LHCN-M2 (cell line): ENCODE measurements around the gene GNAT3. TPM values are rescaled to one million over a fixed set of nuclear protein-coding genes. Genes with fewer than 3 reads are reported as not detected.
A peak's percentile ranks its signal among the peaks of the same experiment; 100 is the strongest.

ENCODE experiments used
- DNase-seq: peaks from one replicate; pipeline ENCODE4 v3.0.0-alpha.2; 2012; ENCODE audit warnings: low read depth
- polyA plus RNA-seq: library from polyadenylated mRNA; unstranded; fragments of >200 nt; gene quantifications from one replicate; pipeline ENCODE4 v1.2.1, GENCODE V29; 2012; ENCODE audit warnings: missing spikeins
- total RNA-seq: library from RNA; depleted of rRNA; stranded (reverse); fragments of >200 nt; gene quantifications from 2 replicates; pipeline ENCODE4 v1.2.3, GENCODE V29; 2014; rRNA removed

The GNAT3 gene
- total RNA-seq = not detected in 2 replicates
- not detected for polyA plus RNA-seq

GRCh38 chr7:80511964-80512363 is at the start of gene GNAT3:
GNAT3 (minus strand) TSS chr7:80512064; CDS start chr7:80511926, 138 bp downstream.
- no peak for DNase-seq

DNA sequence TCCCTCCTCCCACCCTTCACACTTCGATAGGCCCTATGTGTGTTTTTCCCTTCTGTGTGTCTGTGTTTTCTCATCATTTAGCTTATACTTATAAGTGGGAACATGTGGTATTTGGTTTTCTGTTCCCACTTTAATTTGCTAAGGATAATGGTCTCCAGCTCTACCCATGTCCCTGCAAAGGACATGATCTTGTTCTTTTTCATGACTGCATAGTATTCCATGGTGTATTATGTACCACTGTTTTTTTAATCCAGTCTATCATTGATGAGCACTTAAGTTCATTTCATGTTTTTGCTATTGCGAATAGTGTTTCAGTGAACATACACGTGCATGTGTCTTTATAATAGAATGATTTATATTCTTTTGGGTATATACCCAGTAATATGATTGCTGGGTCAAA is 46.3 kb upstream of the GNAT3 start:
- no peak for DNase-seq

GRCh38 chr7:80552031-80552694 is 40.3 kb upstream of the GNAT3 start:
- DNase-seq = peak; percentile 61

- no peak for DNase-seq
Observed at GRCh38 chr7:80550005-80550404, 38.1 kb upstream of the GNAT3 start.

DNA sequence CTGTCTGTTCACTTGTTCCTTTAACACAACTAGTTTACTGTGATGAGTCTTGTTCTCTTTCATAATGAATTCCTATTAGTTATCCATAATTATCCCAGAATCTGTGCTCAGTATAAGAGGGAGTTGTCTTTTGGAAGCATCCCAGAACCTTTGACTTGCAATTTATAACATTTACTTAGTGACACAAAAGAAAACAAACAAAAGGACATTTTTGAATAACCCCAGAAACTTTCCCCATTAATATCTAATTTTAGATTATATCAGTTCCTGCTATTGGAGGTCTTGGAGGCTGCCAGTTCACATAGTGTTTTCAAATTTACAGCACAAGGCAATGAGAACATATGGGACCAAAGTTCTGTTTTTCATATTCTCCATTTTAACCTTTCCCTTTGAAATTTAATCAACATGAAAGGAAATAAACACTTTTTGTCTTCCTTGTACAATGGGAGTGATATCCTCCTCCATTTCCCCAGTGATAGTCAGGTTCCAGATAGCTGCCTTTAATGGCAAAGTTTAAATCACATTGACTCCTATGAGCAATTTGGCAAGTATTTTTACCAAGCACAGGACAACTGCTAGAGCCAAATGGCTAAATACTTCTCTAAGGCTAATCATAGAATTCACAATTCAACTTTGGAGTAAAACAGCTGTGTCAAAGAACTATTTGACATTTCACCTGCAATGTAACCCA is 37.1 kb upstream of the GNAT3 start:
- DNase-seq = no peak

- DNase-seq = peak; percentile 90
Observed at GRCh38 chr7:80542398-80542797, 30.5 kb upstream of the GNAT3 start.

DNA sequence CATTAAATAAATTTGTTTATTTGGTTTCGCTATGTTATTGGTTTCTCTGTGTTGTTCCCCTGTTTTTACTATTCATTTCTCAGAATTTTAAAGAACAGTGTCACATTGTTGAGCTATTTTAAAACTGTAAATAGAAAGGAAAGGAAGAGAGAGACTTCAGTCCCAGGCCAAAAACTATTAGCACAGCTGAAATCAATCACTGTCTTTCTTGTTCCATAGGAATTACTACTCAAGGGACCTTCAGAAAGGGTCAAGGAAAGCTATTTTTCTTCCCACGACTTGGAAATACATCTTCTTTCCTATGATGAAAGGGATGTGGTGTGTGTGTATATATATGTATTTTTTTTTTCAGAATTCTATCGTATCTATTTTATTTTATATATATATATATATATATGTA is 29.0 kb upstream of the GNAT3 start:
- DNase-seq = no peak

DNA sequence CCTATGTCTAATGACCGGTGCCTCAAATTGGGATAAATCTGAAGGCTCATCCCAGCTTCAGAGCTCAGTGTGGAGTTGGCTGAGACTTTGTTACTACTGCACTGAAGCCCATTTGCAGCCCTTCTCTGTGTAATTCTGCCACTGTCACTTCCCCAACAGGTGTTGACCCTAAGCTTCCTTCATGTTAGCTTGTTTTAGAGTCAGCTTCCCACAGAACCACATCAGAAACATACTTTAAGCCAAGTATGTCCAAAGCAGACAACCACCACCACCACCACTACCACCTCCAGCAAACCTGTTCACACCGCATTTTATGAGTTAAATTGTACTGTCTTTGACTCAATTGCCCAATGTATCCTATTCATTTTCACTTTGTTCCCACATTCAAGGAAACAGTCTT is 25.2 kb upstream of the GNAT3 start:
- peak; percentile 41 for DNase-seq

- DNase-seq = no peak
Observed at GRCh38 chr7:80536426-80536825, 24.6 kb upstream of the GNAT3 start.

DNA sequence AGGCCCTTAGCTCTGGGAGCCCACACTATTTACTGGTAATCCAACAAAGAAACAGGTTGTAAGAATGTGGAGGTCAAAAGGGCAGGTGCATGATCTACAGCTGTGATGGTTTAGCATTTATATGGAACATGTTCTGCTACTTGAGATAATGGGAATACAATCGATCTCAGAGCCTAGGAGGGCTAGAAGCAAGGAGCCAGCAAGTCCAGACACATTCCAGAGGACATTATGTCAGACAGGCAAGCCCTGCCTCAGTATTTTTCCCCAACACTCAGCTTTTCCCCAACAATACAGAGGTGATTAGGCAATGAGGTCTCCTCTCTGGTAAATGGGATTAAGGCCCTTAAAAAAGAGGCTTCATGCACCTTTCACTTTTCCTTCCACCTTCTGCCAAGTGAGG is 21.4 kb upstream of the GNAT3 start:
- no peak for DNase-seq

DNA sequence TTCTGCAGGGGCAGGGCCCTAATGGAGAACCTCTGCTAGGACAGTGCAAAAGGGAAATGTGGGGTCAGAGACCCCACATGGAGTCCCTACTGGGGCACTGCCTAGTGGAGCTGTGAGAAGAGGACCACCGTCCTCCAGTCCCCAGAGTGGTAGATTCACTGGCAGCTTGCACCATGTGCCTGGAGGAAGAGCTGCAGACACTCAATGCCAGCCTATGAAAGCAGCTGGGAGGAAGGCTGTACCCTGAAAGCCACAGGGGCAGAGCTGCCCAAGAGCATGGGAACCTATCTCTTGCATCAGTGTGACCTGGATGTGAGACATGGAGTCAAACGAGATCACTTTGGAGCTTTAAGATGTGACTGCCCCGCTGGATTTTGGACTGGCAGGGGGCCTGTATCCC is 20.3 kb upstream of the GNAT3 start:
- DNase-seq = no peak

- DNase-seq = peak; percentile 55
Observed at GRCh38 chr7:80530136-80530535, 18.3 kb upstream of the GNAT3 start.

- DNase-seq = no peak
Observed at GRCh38 chr7:80529362-80529761, 17.5 kb upstream of the GNAT3 start.

- no peak for DNase-seq
Observed at GRCh38 chr7:80528689-80529088, 16.8 kb upstream of the GNAT3 start.

DNA sequence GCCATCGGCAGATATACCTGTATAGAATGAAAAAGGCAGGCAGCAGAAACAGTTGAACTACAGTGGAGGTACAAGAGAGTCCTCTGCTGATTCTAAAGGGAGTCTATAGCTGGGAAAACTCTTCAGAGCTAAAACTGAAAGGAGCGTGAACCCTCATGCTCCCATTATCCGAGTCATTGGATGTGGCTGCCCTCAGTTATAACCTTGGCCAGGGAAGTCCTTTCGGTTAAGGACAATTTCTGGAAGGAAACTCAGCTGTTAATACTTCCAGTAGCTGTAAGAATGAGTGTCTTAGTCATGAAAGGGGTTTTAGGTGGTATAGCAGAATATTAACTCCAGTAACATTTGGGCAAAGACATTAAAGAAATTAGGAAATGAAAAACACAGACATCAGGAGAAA is 14.6 kb upstream of the GNAT3 start:
- no peak for DNase-seq

- no peak for DNase-seq
Observed at GRCh38 chr7:80524693-80525092, 12.8 kb upstream of the GNAT3 start.

DNA sequence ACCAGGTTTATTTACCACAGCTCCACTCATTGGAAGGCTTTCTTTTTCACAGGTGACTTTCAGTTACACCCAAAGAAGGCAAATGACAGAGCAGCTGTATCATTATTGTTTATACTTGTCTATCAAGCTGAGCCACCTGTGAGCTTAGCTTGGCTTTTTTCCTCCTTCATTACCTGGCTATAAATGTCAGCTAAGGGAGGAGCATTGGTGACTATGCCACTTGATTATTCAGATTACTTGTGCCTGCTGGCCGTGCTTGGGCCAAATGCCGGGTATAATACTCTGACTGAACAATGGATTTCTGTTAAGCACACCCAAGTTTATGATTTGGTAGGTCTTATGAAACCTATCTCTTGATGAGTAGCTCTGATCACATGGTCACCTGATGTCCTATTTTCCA is 9.9 kb upstream of the GNAT3 start:
- no peak for DNase-seq

GRCh38 chr7:80520199-80520598 is 8.3 kb upstream of the GNAT3 start:
- no peak for DNase-seq

DNA sequence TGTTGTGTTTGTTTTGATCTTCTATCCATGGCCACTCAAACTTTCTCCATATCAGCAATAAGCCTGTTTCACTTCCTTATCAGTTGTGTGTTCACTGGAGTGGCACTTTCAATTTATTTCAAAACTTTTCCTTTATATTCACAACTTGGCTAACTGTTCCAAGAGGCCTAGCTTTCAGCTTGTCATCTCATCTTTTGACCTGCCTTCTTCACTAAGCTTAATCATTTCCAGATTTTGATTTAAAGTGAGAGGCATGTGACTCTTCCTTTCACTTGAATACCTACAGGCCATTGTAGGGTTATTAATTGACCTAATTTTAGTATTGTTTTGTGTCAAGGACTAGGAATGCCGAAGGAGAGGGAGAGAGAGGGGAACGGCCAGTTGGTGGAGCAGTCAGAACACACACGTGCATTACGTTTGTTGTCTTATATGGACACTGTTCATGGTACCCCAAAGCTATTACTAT is 5.5 kb upstream of the GNAT3 start:
- no peak for DNase-seq

DNA sequence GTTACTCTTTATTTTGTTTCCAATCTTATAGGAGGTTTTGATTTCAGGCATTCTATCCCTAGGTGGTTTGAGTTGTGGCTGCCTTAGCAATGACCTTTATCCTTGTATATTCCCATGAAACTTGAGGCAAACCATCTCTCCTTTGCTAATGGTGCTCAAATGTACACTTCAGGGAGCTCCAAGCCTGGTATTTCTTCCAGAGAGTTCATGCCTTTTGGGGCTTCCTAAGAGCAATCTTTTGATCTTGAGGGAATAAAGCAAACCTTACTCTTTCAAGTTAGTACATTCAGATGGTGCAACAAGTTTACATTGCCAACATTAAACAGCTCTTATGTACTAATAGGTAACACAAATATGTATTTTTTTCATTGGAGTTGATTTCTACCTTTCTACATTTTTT is 3.4 kb upstream of the GNAT3 start:
- no peak for DNase-seq

DNA sequence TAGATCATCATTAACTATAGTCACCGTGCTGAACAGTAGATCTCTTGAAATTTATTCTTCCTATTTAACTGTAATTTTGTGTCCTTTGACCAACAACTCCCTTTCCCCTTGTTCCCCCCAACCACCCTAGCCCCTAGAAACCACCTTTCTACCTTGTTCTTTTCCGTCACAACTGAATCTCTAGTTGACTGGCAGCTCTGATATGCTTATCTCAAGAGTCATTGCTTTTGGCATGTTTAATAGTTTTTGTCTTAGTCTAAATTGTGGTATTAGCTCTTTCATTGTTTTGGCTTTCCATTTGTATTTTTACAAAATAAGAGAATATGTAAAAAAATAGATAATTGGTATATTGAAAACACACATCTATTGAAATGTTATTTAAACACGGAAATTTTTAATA is 1.8 kb downstream of the GNAT3 start:
- DNase-seq = no peak

- DNase-seq = peak; percentile 58
Observed at GRCh38 chr7:80508440-80508839, 3.4 kb downstream of the GNAT3 start.

- no peak for DNase-seq
Observed at GRCh38 chr7:80505900-80506500, 5.9 kb downstream of the GNAT3 start.
